Tibial nerve (tissue), 3 donors: Measurements from ENCODE around the gene HMCN2.

Source experiments
- POLR2A ChIP-seq, 2 donors: fragments of 450-650 bp; IDR thresholded peaks; one replicate each; pipeline ENCODE4 v1.6.1; 2017; ENCODE audit warnings: antibody characterized with exemption in 2 of 2, mild to moderate bottlenecking in 2 of 2, moderate library complexity in 2 of 2
- TF ChIP-seq, protein P1 (sequence below), 5 experiments: fragments of 200-600 bp in 3 of 5; fragments of 450-650 bp in 2 of 5; sonication (generic) in 3 of 5; IDR thresholded peaks; one replicate each; pipeline ENCODE4 v1.5.1; 2016 to 2019; ENCODE audit warnings: antibody characterized with exemption in 5 of 5, mild to moderate bottlenecking in 3 of 5, moderate library complexity in 2 of 5

GRCh38 chr9:130284690-130285089, 19.1 kb downstream of the HMCN2 start:
- TF ChIP-seq, protein P1, sequence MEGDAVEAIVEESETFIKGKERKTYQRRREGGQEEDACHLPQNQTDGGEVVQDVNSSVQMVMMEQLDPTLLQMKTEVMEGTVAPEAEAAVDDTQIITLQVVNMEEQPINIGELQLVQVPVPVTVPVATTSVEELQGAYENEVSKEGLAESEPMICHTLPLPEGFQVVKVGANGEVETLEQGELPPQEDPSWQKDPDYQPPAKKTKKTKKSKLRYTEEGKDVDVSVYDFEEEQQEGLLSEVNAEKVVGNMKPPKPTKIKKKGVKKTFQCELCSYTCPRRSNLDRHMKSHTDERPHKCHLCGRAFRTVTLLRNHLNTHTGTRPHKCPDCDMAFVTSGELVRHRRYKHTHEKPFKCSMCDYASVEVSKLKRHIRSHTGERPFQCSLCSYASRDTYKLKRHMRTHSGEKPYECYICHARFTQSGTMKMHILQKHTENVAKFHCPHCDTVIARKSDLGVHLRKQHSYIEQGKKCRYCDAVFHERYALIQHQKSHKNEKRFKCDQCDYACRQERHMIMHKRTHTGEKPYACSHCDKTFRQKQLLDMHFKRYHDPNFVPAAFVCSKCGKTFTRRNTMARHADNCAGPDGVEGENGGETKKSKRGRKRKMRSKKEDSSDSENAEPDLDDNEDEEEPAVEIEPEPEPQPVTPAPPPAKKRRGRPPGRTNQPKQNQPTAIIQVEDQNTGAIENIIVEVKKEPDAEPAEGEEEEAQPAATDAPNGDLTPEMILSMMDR (IDR thresholded peaks at IDR 0.05), result no peak
- TF ChIP-seq POLR2A (IDR thresholded peaks at IDR 0.05), result no peak
